ENCODE data around the gene ARFRP1.
"Not testable (repeated sequence)": the region's sequence is repeated elsewhere in the genome, so short reads cannot be mapped to it uniquely, and the experiment has no call there.

The ARFRP1 gene

DNA sequence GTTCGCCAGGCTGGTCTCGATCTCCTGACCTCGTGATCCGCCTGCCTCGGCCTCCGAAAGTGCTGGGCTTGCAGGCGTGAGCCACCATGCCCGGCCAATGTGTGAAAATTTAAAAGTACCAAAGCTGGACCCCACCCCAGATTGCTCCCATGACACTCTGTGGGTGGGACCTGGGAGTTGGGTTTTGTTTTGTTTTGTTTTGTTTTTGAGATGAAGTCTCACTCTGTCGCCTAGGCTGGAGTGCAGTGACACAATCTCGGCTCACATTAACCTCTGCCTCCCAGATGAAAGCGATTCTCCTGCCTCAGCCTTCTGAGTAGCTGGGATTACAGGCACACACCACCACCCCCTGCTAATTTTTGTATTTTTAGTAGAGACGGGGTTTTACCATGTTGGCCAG, 36.1 kb downstream of the ARFRP1 start:
- DNase-seq = not testable (repeated sequence)

DNA sequence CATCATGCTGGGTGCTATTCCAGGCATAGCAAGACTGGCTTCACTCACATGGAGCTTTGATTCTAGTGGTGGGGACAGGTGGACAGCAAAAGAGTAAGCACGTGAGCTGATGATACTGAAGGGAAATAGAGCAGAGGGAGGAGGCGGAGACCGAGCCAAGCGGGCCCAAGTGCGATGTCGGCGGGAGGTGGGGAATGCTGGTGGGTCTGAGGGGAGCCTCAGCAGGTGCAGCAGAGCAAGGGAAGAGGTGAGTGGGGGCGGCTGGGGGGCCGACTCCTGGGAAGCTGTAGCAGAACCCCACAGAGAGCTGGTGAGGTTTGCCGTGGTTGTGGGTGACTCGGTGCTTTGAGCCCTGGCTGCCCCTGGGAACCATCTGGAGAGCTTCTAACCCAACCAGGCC, 39.4 kb downstream of the ARFRP1 start:
- no peak for DNase-seq

- DNase-seq = no peak
Observed at GRCh38 chr20:63667858-63668257, 39.9 kb downstream of the ARFRP1 start.

DNA sequence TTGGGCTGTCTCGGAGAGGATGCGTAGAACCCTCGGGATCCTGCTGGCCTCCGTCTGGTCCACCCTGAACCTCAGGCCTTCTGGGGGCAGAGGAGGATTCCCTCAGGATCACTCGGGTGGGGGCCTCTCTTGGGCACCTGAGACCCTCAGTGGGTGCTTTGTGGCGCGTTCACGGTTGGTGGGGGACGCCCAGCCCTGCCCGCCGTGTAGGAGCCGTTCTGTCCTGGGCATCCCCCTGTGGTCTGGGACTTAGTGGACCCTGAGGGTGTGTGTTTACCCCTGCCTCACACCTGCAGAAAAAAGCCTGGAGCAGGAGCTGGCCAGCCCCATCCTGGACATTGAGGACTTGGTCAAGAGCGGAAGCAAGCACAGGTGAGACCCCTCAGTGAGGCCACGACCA, 42.1 kb downstream of the ARFRP1 start:
- no peak for DNase-seq

GRCh38 chr20:63664861-63665594, 42.7 kb downstream of the ARFRP1 start:
- no peak for DNase-seq

DNA sequence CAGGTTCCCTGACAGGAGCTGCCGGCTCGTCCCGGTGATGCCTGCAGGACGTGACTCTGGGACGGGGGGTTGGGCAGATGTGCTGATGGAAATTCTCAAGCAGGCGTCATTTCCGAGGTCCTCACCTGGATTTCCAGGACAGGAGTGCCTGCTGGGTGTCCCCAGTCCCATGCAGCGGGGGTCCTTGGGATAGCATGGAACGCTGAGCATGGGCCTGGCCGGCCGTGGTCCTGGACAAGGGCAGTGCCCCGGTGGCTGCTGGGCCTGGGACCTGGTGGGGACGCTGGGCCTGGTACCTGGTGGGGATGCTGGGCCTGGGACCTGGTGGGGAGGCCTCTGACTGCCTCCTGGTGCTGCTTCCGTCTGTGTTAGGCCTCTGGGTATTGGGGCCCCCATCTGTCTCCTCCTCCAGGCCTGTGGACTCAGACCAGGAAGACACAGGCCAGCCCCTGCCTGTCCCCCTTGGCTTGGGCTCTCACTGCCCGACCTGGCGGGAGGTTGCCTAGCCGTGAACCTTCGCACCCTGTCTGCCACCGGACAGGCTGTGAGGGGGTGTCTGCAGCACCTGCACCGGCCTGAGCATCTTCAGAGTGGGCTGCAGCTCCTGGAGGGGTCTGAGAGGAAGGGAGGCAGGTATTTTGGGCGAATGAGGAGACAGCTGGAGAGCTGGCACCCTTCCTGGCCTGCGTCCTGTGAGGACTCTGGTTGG, 43.5 kb downstream of the ARFRP1 start:
- no peak for DNase-seq

DNA sequence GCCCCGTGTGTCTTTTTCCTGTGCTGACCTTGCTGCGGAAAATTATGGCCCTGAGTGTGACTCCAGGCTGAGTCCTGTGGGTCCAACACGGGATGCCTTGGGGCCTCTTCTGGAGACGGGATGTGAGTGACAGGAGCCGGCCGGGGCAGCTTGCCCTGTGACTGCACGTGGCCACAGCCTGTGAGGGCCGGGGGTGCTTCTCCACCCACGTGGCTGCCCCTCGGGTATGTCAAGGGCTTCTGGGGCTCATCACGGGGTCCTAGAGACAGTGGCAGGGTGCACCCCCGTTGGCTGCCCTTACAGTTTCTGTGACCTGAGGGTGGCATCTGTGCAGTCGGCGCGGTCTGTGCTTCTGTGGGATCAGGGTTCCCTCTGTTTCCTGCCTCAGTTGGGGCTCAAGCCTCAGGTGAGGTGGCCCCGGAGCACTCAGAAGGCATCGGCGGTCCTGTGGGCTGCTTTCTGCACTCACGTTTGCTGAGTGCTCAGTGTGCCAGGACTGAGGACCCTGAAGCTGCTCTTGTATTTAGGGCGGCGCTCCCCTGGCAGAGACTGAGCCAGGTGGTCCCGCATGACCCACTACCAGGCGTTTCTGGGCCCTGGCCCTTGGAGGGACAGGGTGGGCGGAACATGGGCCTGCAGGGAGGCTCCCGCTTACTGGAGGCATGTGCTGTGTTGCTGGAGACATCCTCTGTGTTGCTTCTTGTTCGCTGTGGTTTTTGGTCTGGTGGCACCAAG, 44.3 kb downstream of the ARFRP1 start:
- no peak for DNase-seq

GRCh38 chr20:63662813-63663189, 45.0 kb downstream of the ARFRP1 start:
- DNase-seq = no peak

- no peak for DNase-seq
Observed at GRCh38 chr20:63661959-63662812, 45.6 kb downstream of the ARFRP1 start.

DNA sequence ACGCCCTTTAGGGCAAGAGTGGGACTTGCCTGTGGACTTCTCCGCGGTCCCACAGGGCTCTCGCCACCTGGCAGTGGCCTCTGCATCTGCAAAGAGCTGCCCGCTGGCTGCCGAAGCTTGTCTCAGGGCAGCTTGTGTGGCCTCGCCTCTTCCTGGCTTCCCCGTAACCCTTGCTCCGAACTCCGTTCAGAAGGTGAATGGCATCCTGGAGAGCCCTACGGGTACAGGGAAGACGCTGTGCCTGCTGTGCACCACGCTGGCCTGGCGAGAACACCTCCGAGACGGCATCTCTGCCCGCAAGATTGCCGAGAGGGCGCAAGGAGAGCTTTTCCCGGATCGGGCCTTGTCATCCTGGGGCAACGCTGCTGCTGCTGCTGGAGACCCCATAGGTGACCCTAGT, 46.7 kb downstream of the ARFRP1 start:
- DNase-seq = no peak

DNA sequence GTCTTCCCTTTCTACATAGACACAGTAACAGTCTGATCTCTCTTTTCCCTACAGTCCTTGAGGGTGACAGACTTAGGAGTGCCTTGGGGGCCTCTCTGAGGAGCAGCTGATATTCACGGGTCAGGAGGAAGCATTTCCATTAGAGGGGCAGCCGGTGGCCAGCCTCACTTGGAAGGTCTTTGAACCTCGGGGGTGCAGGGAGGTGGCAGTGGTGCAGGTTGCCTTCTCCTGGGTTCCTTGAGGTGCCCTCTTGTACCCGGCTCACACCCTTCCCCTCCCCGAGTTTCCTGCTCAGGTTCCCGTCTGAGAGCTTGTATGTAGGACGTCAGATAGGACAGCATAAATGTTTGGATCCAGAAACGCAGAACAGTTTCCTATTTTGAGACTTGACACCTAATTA, 47.2 kb downstream of the ARFRP1 start:
- DNase-seq = no peak

GRCh38 chr20:63660174-63660573, 47.6 kb downstream of the ARFRP1 start:
- DNase-seq = not testable (repeated sequence)

GRCh38 chr20:63659370-63659769, 48.4 kb downstream of the ARFRP1 start:
- no peak for DNase-seq

GRCh38 chr20:63658749-63659187, 49.0 kb downstream of the ARFRP1 start:
- DNase-seq = no peak

DNA sequence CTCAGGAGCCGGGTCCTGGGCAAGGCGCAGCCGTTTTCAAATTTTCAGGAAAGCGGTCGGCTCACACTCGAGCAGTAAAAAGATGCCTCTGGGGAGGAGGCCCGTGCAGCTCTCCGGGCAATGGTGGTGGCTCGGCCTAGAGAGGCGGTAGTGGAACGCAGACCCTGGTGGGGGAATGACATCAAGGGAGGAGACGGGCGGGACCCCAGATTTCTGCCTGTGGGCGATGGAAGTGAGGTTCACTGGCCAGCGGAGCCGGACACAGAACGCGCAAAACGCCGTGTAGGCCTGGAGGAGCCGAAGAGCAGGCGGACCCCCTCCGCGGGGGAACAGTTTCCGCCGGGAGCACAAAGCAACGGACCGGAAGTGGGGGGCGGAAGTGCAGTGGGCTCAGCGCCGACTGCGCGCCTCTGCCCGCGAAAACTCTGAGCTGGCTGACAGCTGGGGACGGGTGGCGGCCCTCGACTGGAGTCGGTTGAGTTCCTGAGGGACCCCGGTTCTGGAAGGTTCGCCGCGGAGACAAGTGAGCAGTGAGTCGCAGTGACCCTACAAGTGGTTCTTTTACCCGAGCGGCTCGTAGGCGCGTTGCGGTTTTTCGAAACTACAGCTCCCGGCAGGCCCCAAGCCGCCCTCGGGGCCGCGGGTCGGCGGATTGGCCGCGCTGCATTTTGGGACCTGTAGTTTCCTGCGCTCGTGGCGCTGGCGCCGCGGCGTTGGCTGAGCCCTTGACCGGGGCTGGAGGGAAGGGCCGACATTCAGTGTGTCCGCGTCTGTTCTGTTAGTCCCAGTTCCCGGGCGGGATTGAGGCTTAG, 49.6 kb downstream of the ARFRP1 start, which contains the start of gene RTEL1:
RTEL1 (plus strand) TSS at position 376 of the 812 bp plus-strand sequence. CDS start 1,091 bp downstream, outside the sequence.
- DNase-seq = peak; percentile 71

DNA sequence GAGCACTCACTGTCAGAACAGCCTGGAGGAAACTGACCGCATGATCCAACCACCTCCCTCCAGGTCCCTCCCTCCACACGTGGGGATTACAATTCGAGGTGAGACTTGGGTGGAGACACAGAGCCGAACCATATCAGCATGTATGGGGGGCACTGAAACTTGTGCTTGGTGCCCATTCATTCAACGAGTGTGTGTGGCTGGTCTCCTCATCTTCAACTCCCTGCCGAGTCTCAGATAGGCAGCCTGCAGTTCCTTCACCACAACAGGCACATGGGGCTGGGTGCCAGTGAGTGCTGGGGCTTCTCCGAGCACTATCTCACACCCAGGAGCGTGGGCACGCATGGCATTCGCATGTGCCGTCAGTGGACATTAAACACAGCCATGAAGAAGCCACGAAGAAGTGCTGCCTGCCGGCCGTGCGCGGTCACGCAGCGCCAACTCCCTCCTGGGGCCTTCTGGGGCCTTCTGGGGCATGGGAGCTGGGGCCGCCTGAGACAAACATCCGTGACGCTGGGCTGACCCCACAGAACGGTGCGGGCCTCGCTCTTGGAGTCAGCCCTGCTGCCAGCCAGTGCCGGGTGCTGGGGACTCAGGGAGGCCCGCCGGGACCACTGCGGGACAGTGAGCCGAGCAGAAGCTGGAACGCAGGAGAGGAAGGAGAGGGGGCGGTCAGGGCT, 50.4 kb downstream of the ARFRP1 start:
- no peak for DNase-seq

DNA sequence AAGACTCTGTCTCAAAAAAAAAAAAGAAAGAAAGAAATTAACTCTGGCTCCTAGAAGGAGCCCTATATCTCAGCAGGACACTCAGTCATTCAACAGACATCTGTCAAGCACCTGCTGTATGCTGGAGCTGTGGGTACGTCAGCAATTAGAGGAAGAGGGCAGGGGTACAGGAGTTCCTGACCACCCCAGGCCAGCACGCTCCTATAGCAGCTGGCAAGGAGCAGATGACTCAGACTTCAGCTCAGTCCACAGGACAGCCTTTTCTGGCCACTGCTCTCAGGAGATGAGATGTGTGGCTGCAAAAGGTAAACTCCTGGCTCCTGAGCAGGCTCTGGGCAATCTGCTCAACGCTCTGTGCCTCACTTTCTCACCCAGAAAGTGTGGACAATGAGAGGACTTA, 51.3 kb downstream of the ARFRP1 start:
- no peak for DNase-seq

GRCh38 chr20:63655249-63655648, 52.5 kb downstream of the ARFRP1 start:
- DNase-seq = no peak

DNA sequence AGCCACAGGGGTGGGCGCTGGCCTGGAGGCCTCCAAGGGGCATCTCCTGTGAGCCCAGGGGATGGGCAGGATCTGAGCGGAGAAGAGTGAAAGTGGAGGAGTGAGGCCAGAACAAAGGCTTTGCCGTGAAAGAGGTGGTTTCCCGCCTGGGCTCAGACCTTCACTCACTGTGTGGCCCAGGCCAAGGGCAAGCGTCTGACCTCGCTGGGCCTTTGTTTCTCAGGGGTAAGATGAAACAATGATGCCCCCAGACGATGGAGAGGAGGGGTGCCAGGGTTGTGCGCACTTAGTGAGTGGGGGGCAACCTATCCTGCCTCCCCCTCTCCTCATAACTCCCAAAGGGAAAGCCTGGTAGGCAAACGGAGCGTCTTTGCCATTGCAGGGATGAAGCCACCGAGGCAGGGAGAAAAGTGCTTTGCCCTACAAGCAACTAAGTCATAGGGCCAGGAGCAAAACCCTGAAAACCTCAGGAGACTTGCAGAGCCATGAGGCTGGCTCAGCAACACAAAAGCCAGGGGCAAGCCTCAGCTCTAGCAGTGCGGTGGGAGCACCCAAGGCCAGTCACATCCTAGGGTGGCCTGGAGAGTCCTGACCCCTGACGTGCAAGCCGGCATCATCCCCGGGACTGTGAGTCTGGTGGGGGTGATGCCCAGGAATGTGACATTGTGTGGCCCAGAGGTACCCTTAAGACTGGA, 53.7 kb downstream of the ARFRP1 start:
- DNase-seq = no peak

Data from NCI-H1048 (cell line).